Stimulated activated CD4-positive, alpha-beta T cell treated with anti-CD3 and anti-CD28 coated beads, Interleukin-1b, Interleukin-23, amount 100 ng/mL, for 48 hours (primary cell): Measurements from ENCODE around the gene TAX1BP3.

Experiments
- DNase-seq: peaks from one replicate; pipeline ENCODE4 v3.0.0-alpha.2; 2020

TAX1BP3 gene

DNA sequence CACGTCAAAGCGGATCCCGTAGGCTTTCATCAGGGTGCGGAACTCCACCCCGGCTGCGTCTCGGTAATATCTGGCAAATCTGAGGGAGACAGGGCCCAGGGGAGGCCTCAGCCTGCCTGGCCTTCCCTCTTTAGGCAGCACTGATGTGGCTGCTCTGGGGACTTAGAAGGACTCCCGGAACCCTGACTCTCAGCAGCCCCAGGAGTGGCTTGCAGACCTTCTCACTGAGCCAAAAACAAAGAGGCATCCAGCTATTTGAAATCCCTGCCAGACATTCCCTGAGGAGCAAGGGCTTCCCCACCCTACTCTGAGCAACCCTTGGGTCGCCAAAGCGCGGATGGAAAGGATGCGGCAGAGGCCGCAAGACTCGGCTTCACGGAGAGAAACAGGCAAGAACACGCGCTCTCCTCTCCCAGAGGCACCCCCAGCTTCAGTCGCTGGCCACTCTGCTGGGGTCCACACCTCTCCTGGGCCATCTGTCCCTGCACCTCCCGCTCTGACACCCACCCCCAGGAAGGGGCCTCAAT, 19.7 kb upstream of the TAX1BP3 start:
- DNase-seq: no peak

- no peak for DNase-seq
Observed at GRCh38 chr17:3685174-3685573, 16.8 kb upstream of the TAX1BP3 start.

DNA sequence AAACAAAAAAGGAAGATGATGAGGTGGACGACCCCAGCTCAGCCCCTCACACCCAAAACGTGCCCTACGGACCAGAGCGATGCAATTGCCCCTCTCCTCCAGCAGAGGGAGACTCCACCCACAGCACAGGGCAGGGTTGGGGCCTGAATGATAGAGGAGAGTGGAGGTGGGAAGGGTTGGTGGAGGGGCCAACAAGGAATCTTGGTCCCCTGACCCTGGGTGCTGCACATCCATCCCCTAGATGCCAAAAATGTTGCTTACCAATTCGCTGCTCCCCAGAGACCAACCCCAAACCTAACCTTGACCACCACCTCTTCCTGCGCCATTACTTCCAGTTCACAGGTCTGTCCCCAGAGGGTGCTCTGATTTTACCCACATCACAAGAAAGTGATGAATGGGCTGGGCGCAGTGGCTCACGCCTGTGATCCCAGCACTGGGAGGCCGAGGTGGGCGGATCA, 14.7 kb upstream of the TAX1BP3 start:
- peak; percentile 57 for DNase-seq

GRCh38 chr17:3682033-3682432, 13.7 kb upstream of the TAX1BP3 start:
- DNase-seq: no peak

GRCh38 chr17:3681565-3681964, 13.2 kb upstream of the TAX1BP3 start:
- DNase-seq: no peak

- DNase-seq: no peak
Observed at GRCh38 chr17:3681057-3681456, 12.7 kb upstream of the TAX1BP3 start.

DNA sequence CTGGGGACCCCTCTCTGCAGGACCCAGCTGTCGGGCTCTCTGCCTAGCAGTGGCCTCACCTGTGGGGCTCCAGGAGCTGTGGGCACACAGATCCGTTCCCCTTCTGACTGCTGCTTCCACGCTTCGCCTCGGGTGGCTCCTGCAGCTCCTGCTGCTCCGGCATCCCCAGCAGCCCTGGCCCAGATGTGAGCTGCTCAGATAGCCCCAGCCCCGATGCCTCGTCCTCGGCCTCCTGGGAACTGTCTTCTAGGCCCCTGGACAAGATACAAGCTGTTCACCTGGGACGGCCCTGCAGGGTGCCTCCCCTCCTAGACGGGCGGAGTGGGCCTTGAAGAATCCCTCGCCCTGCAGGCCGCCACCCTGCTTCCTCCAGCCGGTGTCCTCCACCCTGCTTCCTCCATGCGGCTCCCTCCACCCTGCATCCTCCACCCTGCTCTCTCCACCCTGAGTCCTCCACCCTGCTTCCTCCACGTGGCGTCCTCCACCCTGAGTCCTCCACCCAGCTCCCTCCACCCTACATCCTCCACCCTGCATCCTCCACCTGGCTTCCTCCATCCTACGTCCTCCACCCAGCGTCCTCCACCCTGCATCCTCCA, 11.3 kb upstream of the TAX1BP3 start:
- DNase-seq: no peak

- no peak for DNase-seq
Observed at GRCh38 chr17:3678821-3679530, 10.6 kb upstream of the TAX1BP3 start.

- no peak for DNase-seq
Observed at GRCh38 chr17:3678095-3678820, 9.9 kb upstream of the TAX1BP3 start.

GRCh38 chr17:3675886-3676285, 7.5 kb upstream of the TAX1BP3 start:
- no peak for DNase-seq

- DNase-seq: no peak
Observed at GRCh38 chr17:3672571-3672970, 4.2 kb upstream of the TAX1BP3 start.

- no peak for DNase-seq
Observed at GRCh38 chr17:3669548-3669947, 1.2 kb upstream of the TAX1BP3 start.

DNA sequence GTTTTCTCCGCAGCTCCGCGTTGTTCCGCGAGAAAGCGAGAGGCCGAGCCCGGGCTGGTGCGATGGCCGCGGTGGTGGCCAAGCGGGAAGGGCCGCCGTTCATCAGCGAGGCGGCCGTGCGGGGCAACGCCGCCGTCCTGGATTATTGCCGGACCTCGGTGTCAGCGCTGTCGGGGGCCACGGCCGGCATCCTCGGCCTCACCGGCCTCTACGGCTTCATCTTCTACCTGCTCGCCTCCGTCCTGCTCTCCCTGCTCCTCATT, 638 bp upstream of the TAX1BP3 start:
- no peak for DNase-seq

- no peak for DNase-seq
Observed at GRCh38 chr17:3667366-3668278, 756 bp downstream of the TAX1BP3 start.

- DNase-seq: no peak
Observed at GRCh38 chr17:3666516-3666915, 1.9 kb downstream of the TAX1BP3 start.

GRCh38 chr17:3665834-3666233, 2.5 kb downstream of the TAX1BP3 start:
- no peak for DNase-seq

DNA sequence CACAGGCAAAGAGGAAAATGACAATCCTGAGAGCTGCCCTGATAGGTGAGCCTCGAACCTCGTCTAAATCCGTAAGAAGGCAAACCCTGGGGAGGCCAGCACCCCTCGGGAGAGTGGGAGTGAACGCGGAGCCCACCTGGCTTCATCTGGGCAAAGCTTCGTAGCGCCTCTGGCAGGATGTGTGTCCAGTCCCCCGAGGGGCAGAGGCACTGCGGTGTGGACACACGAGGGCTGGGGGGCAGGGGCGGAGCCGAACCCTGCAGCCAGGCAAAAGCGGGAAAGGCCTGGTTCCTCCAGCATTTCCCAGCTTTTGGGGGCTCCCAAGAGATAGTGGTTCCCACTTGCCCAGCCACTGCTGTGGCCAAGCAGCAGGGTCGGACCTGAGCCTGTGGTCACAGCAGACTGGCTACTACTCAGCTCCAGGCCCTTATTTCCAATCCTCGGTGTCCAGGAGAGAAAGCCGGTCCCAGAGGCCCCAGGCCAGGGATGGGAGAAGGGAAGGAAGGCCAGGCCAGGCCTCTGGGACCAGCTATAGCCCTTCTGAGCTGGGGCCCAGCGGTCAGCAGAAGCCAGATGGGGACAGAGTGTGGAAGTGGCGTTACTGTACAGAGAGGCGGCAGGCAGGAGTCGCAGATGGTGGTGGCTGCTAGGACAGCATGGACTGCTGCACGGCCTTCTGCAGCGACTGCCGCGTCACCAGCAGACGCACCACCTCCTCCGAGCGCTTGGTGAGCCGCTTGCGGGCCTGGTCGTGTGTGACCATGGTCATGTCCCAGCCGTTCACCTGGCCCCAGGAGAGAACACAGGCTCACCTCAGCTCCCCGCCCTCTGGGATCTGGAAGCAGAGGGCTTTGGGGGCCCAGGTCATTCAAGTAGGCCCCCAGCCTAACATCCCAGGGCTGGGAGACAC, 5.0 kb downstream of the TAX1BP3 start:
- DNase-seq: no peak

DNA sequence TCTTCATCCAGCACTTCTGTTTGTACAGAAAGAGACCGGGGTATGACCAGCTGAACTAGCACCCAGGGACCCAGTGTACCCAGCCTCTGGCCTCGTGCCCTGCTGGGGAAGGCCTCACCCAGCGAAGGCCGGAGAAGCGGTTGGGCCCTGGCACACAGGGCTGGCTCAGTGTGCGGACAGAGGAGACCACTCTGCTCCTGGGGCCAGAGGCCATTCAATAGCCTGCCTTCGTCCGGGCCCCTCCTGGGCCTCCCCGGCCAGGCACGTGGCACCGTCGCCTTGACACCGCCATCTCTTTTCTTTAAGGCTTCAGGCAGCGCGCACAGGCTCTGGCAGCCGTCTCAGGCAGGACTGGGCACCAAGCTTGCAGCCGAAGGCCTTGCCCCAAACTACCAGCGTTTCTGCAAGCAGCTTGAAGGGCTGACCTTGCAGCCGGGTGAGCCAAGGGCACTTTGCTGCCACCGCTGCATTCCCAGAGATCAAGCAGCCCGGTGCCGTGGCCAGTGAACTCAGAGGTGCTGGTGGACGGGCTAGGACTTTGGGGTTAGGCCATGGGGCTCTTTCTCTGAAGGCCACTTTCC, 8.0 kb downstream of the TAX1BP3 start:
- DNase-seq: no peak

DNA sequence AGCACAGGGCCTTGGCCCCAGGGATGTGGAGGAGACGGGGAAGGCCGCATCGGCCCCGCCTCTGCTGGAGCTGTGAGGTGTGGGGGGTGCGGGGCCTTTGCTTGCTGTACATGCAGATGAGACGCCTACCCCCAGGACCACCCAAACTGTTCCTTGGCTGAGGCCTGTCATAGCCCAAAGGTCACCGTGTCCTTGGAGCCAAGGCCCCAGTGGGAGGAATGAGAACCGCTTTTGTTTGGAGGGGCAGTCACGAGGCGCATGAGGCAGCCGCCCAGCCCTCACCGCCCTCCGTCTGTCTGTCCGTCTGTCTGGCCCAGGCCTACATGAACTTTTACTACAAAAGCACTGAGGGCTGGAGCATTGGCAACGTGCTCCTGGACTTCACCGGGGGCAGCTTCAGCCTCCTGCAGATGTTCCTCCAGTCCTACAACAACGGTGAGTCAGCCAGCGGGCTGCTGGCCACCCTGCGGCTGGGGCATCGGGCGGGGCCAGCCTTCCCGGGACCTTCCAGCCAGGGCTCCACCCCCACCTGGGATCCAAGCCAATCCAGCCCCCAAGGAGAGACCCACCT, 8.8 kb downstream of the TAX1BP3 start:
- no peak for DNase-seq

- DNase-seq: no peak
Observed at GRCh38 chr17:3658784-3659449, 9.5 kb downstream of the TAX1BP3 start.
